ENCODE measurements around the gene ZFP36L1.

ZFP36L1 gene

GRCh38 chr14:68759937-68760336 is 32.9 kb downstream of the ZFP36L1 start:
- no peak for DNase-seq

- no peak for DNase-seq
Measured at GRCh38 chr14:68759017-68759560, 33.8 kb downstream of the ZFP36L1 start.

- DNase-seq, result no peak
Measured at GRCh38 chr14:68758301-68758700, 34.6 kb downstream of the ZFP36L1 start.

- no peak for DNase-seq
Measured at GRCh38 chr14:68757618-68758081, 35.2 kb downstream of the ZFP36L1 start.

- no peak for DNase-seq
Measured at GRCh38 chr14:68756734-68757133, 36.1 kb downstream of the ZFP36L1 start.

GRCh38 chr14:68756000-68756481 is 36.8 kb downstream of the ZFP36L1 start:
- no peak for DNase-seq

- no peak for DNase-seq
Measured at GRCh38 chr14:68755016-68755353, 37.9 kb downstream of the ZFP36L1 start.

- DNase-seq, result no peak
Measured at GRCh38 chr14:68753690-68754089, 39.2 kb downstream of the ZFP36L1 start.

- DNase-seq, result no peak
Measured at GRCh38 chr14:68752271-68753006, 40.4 kb downstream of the ZFP36L1 start.

- no peak for DNase-seq
Measured at GRCh38 chr14:68749487-68750475, 43.1 kb downstream of the ZFP36L1 start.

- no peak for DNase-seq
Measured at GRCh38 chr14:68748691-68749090, 44.2 kb downstream of the ZFP36L1 start.

GRCh38 chr14:68748260-68748659 is 44.6 kb downstream of the ZFP36L1 start:
- no peak for DNase-seq

GRCh38 chr14:68747393-68747792 is 45.5 kb downstream of the ZFP36L1 start:
- no peak for DNase-seq

- DNase-seq, result no peak
Measured at GRCh38 chr14:68744613-68745012, 48.3 kb downstream of the ZFP36L1 start.

- DNase-seq, result no peak
Measured at GRCh38 chr14:68741839-68742470, 50.9 kb downstream of the ZFP36L1 start.

- no peak for DNase-seq
Measured at GRCh38 chr14:68741477-68741791, 51.4 kb downstream of the ZFP36L1 start.

GRCh38 chr14:68740788-68741476 is 51.9 kb downstream of the ZFP36L1 start:
- no peak for DNase-seq

- DNase-seq, result no peak
Measured at GRCh38 chr14:68739701-68740100, 53.2 kb downstream of the ZFP36L1 start.

GRCh38 chr14:68738559-68738958 is 54.3 kb downstream of the ZFP36L1 start:
- no peak for DNase-seq

All from NCI-H1436 treated with DMSO at 0.1 percent for 48 hours (cell line).